ENCODE data around the gene SNX32. TPM values are rescaled to one million over a fixed set of nuclear protein-coding genes. Genes with fewer than 3 reads are reported as not detected.

Gene SNX32
- total and polyA plus RNA-seq, 8 donors = 0.12 to 0.75 (median 0.29) TPM; not detected in 2

GRCh38 chr11:65870706-65871681 is 37.2 kb downstream of the SNX32 start:
- intact Hi-C loops (cut with DNase I) = no loop called here
- no peak for TF ChIP-seq CTCF (IDR thresholded peaks at IDR 0.05)
- Histone ChIP-seq H3K36me3 (peaks cover 0 to 3% (median 0%) of the 10 kb centered on the region in 3 donors), H3K4me1 (no peaks in the 10 kb centered on the region), H3K4me3 (no peak overlapping the region), H3K9me3 (no peaks in the 10 kb centered on the region), H3K27me3 (no peaks in the 10 kb centered on the region), H3K27ac (peak overlapping the region in 2 of 4 donors; percentile 52 to 55)
- ATAC-seq (no peak), DNase-seq (peak in 2 of 6 donors; percentile 12 to 60), FAIRE-seq (no peak)
- WGBS, 2 donors = 75 to 80% methylated on average over 24 of the region's 24 CpGs

GRCh38 chr11:65871811-65872548 is 38.2 kb downstream of the SNX32 start:
- Histone ChIP-seq H3K4me1 (no peaks in the 10 kb centered on the region), H3K4me3 (peak overlapping the region; percentile 7 to 39 (median 31)), H3K27me3 (no peaks in the 10 kb centered on the region), H3K36me3 (no peaks in the 10 kb centered on the region), H3K27ac (peak overlapping the region; percentile 35 to 73 (median 54)), H3K9me3 (no peaks in the 10 kb centered on the region)
- intact Hi-C loops (cut with DNase I) = no loop called here
- FAIRE-seq (no peak), DNase-seq (peak in 2 of 6 donors; percentile 46 to 78), ATAC-seq (peak in 1 of 4 donors; percentile 1)
- WGBS, 2 donors = 51 to 56% methylated on average over 24 to 26 of the region's 26 CpGs
- no peak for TF ChIP-seq CTCF (IDR thresholded peaks at IDR 0.05)

GRCh38 chr11:65872586-65873317 is 39.0 kb downstream of the SNX32 start, which contains the start of gene EFEMP2:
Gene EFEMP2 (minus strand): TSS chr11:65872800. CDS start chr11:65872354, 446 bp downstream.
- Histone ChIP-seq H3K4me3 (peak within 1 kb of the TSS; percentile 7 to 39 (median 31)), H3K4me1 (no peaks in the 10 kb centered on the region), H3K36me3 (no peaks in the 10 kb centered on the region), H3K9me3 (no peaks in the 10 kb centered on the region), H3K27ac (peak within 1 kb of the TSS; percentile 46 to 73 (median 54)), H3K27me3 (no peaks in the 10 kb centered on the region)
- intact Hi-C loops (cut with DNase I) = no loop called here
- TF ChIP-seq CTCF (IDR thresholded peaks at IDR 0.05) = no peak
- DNase-seq = peak in 2 of 6 donors; percentile 66 to 76
- FAIRE-seq = no peak
- 4 to 5% methylated on average over 35 to 69 of the region's 69 CpGs for WGBS, 2 donors
- peak; percentile 6 to 15 (median 10) for ATAC-seq

GRCh38 chr11:65873318-65874156 is 39.8 kb downstream of the SNX32 start:
- H3K4me3 ChIP-seq = peak overlapping the region; percentile 7 to 39 (median 31)
- WGBS, 2 donors = 6 to 8% methylated on average over 50 to 54 of the region's 54 CpGs
- H3K36me3 ChIP-seq = no peaks in the 10 kb centered on the region
- DNase-seq (peak; percentile 92 to 99 (median 96)), ATAC-seq (peak; percentile 97 to 98 (median 98)), FAIRE-seq (peak; percentile 66)
- TF ChIP-seq CTCF (IDR thresholded peaks at IDR 0.05) = no peak
- intact Hi-C loops (cut with DNase I) = no loop called here
- no peaks in the 10 kb centered on the region for H3K9me3 ChIP-seq
- H3K27me3 ChIP-seq = no peaks in the 10 kb centered on the region
- H3K27ac ChIP-seq = peak overlapping the region; percentile 46 to 73 (median 54)
- no peaks in the 10 kb centered on the region for H3K4me1 ChIP-seq
